ENCODE data around the gene COQ9. TPM values are rescaled to one million over a fixed set of nuclear protein-coding genes. Genes with fewer than 3 reads are reported as not detected.
"Not testable (repeated sequence)": the region's sequence is repeated elsewhere in the genome, so short reads cannot be mapped to it uniquely, and the experiment has no call there.

The COQ9 gene
- total RNA-seq, 4 donors from 2014 or later = 30.6 to 60.5 (median 44.7) TPM

GRCh38 chr16:57486858-57487834 is 39.9 kb downstream of the COQ9 start:
- no peak for TF ChIP-seq CTCF (IDR thresholded peaks at IDR 0.05)
- DNase-seq (ENCODE audit: low spot score) (no peak), ATAC-seq (ENCODE audit: low FRiP score) (no peak)

- DNase-seq (ENCODE audit: low spot score) (no peak), ATAC-seq (ENCODE audit: low FRiP score) (no peak)
Measured at GRCh38 chr16:57489229-57489628, 42.0 kb downstream of the COQ9 start.

GRCh38 chr16:57493767-57494166 is 46.5 kb downstream of the COQ9 start:
- ATAC-seq (ENCODE audit: low FRiP score) (no peak), DNase-seq (ENCODE audit: low spot score) (no peak)
- no peak for TF ChIP-seq CTCF (IDR thresholded peaks at IDR 0.05)

More at GRCh38 chr16:57489229-57489628, 42.0 kb downstream of the COQ9 start:
- no peak for TF ChIP-seq CTCF (IDR thresholded peaks at IDR 0.05)

GRCh38 chr16:57497121-57497520 is 49.8 kb downstream of the COQ9 start:
- DNase-seq (ENCODE audit: low spot score) (no peak), ATAC-seq (ENCODE audit: low FRiP score) (no peak)
- TF ChIP-seq CTCF (IDR thresholded peaks at IDR 0.05) = no peak

GRCh38 chr16:57498031-57498430 is 50.8 kb downstream of the COQ9 start:
- ATAC-seq (ENCODE audit: low FRiP score) = no peak
- DNase-seq (ENCODE audit: low spot score) = no peak
- no peak for TF ChIP-seq CTCF (IDR thresholded peaks at IDR 0.05)

- ATAC-seq (ENCODE audit: low FRiP score); DNase-seq (ENCODE audit: low spot score): not testable (repeated sequence)
Measured at GRCh38 chr16:57499941-57500340, 52.7 kb downstream of the COQ9 start.

- ATAC-seq (ENCODE audit: low FRiP score) = no peak
- no peak for TF ChIP-seq CTCF (IDR thresholded peaks at IDR 0.05)
- DNase-seq (ENCODE audit: low spot score) = no peak
Measured at GRCh38 chr16:57500578-57501111, 53.4 kb downstream of the COQ9 start.

Data from omental fat pad (tissue), 4 donors.